Erythroblast (primary cell): ENCODE measurements around the gene CGB8.

Experiments
- GATA1 ChIP-seq: IDR thresholded peaks from 2 replicates; pipeline ENCODE4 v1.6.1; 2011; ENCODE audit warnings: low read depth, mild to moderate bottlenecking, control low read depth, low read length, moderate library complexity
- POLR2A ChIP-seq: IDR thresholded peaks from 2 replicates; pipeline ENCODE4 v1.6.1; 2011; ENCODE audit warnings: mild to moderate bottlenecking, low read length

GRCh38 chr19:49017041-49017665, 31.8 kb downstream of the CGB8 start, which contains the start of gene LHB:
- no peak for TF ChIP-seq POLR2A
- TF ChIP-seq GATA1, result no peak
